ENCODE results near the gene INSIG1.

Gene INSIG1

DNA sequence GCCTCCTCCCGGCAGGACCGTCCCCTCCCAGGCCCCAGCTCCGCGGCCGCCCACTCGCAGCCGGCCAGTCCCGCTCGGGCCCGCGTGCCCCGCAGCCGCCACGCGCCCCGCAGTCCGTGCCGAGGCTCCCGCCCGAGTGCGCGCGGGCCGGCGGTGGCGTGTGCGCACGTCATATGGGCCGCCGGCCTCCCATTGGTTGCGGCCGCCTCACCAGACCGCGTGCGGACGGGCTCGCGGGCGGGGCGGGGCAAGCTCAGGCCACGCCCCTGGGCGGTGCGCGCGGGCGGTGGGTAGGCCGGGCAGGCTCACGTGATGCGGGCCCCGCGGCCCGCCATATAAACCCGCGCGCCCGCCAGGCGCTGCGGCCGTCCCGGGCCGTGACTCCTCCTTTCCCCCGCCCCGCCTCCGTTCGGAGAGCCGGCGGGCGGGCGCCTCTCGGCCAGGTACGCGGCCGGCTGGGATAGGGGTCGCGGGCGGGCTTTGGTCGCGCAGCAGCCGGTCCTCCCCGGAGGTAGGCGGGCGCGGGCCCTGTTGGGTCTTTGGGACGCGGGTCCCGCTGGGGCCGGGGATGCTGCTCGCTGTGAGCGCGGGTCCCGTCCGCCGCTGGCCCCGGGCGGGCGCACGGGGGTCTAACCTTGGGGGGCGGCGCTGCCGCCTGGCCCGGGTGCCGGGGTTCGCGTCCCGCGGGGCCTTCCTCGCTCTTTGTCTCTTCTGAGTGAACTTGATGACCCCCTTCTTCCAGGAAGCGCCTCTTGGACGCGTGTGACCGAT lies at the start of gene INSIG1:
Gene INSIG1 (plus strand): TSS at position 362 of the 771 bp plus-strand sequence. CDS start 408 bp downstream, at position 770.
- in situ Hi-C loops (cut with HindIII; ENCODE audit: low sequenced_read_pairs) = no loop called here

DNA sequence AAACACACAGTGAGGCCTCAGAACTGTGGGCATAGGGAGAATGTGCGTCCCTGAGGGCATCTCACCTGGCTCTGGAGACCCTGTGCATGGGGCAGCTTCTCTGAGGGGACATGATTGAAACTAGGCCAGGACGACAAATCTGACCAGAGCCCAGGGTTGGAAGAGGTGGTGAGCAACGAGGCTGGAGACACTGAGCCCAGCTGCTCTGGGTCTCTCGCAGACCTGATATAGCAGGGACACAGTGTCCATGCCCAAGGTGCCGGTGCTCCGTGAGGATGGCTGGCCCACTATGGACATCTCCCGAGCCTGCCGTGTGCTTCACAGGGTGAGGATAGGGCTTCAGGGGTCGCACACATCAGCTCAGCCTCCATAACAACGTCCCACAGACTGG lies 49.3 kb upstream of the INSIG1 start:
- in situ Hi-C loops (cut with HindIII; ENCODE audit: low sequenced_read_pairs) = loop anchor here (5.0 kb wide), 1 partner anchor 56 kb away; no protein-coding TSS in a partner anchor

DNA sequence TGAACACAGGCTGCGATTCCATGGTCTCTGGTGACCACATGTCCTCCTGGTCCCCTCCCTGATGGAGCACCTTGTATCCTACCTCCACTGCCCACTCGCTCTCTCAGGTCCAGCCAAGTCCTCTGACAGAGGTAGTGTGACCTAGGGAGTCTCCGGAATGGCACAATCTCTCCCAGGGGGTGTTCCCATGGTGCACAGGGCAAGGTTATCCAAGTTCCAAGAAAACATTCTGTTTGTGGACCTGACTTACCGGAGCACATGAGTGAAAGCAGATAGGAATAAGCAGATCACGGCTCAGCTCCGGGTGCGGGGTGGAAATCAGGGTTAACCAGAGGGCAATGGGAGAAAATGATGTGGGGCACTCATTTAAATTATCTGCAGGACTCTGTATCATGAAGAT lies 45.8 kb upstream of the INSIG1 start:
- in situ Hi-C loops (cut with HindIII; ENCODE audit: low sequenced_read_pairs) = no loop called here

DNA sequence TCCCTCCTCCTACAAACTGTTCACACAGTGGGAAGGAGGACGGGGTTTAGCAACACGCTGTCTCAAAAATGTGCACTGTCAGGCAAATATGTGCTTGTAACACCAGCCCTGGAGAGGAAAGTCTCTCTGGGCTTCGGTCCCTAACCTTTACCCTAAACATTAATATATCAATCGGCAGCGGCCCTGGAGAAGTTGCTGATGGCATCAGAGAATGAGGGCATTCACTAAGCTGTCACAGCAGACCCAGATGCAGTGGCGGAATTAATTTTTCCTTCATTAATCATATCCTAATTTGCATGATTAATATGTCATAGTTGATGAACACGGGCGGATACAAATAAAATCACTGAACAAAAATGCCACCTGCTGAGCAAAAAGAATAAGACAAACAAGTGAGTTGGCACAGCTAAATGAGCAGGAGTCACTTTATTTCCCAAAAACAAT lies 45.2 kb upstream of the INSIG1 start:
- in situ Hi-C loops (cut with HindIII; ENCODE audit: low sequenced_read_pairs) = no loop called here

DNA sequence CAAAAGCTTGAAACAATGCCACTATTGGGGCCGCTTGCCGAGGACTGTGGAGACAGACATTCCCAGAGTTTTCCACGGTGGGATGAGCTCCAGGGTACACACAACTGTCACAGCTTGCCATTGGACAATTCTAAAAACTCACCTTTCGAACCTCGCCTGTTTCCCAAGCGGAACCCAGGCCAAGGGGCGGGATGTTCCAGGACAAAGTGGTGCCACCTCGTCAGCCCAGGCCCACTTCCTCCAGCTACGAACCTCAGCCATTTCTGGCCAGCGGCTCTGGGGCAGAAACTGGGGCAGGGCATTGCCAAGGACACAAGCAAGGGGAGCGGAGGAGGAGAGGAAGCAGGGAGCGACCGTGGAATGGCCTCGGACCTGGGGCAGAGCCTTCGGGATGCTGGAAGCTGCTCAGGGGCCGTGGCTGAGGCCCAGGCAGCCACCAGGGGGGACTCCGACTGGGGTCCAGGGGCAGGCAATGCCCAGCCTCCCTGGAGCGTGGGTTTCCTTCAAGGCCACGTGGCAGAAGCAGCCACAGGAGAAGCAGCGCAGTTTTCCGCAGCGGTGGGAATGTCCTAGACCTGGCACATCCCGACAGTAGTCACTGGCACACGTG lies 44.7 kb upstream of the INSIG1 start:
- in situ Hi-C loops (cut with HindIII; ENCODE audit: low sequenced_read_pairs) = no loop called here

DNA sequence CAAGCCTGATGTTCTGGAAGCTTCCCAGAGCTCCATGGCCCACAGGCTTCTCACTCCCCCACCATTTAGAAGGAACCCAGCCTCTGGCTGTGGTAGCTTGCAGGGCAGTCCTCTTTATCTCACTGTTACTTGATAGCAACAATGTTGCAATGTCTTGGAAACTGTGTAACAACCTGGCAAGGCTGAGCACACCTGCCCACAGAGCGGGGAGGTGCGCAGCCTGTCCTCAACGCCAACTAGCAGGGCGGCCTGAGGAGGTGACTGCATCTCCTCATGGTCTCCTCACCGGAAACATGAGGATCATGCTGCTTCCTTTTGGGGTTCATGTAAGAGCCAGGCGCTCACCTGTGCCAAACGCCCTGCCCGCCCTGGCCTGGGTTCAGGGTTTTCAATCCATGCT lies 43.7 kb upstream of the INSIG1 start:
- in situ Hi-C loops (cut with HindIII; ENCODE audit: low sequenced_read_pairs) = no loop called here

DNA sequence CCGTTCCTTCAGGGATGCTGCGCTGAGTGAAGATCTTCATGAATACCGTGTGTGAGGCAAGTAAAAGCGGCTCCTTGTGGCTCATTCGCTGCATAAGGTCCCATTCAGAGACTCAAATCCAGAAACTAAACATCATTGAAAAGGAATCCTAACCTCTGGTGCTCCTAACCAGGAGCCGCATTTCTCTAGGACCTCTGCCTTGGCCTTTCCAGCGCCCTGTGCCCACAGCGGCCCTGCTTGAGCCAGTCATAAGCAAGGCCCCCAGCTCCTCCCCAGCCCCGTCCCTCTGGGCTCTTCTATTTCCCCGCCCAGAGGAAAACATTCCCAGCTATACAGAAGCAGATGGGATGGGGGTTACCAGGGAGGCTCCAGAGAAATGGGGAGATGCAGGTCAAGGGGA lies 42.6 kb upstream of the INSIG1 start:
- in situ Hi-C loops (cut with HindIII; ENCODE audit: low sequenced_read_pairs) = no loop called here

DNA sequence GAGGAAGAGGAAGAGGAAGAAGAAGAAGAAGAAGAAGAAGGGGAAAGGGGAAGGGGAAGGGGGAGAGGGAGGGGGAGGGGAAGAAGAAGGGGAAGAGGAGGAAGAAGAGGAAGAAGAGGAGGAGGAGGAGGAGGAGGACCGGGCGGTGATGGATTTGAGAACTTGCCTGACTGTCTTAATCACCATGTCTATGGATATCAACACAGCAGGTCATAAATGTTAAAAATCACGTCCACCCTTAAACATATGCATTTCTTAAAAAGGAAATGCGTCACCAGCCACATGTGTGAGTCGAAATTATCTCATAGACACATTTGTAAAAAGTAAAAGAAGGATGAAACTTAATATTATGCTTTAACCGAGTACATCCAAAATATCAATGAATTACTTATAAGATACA lies 42.1 kb upstream of the INSIG1 start:
- in situ Hi-C loops (cut with HindIII; ENCODE audit: low sequenced_read_pairs) = no loop called here

DNA sequence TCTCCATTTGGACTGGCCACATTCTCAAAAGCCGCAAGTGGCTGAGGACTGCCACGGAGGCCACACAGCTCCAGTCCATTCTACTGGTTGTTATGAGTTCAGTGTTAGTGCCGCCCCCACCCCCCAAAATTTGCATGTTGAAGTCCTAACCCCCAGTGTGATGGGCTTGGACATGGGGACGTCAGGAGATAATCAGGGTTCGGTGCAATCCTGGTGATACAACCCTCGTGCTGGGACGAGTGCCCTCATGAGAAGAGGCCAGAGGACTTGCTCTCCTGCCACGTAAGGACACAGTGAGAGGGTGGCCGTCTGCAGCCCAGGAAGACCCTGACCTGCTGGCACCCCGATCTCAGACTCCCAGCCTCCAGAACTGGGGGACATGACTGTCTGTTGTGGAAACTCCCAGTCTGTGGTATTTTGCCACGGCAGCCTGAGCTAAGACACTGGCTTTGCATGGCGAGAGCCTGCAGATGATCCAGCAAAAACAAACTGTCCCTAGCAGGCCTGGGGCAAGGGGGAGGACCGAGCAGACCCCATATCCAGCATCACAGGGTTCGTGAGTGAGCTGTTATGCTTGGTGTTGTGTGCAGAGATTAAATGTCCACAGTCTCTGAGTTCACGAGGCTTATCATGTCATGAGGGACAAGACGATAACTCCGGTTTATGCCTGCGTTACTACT lies 41.5 kb upstream of the INSIG1 start:
- in situ Hi-C loops (cut with HindIII; ENCODE audit: low sequenced_read_pairs) = no loop called here

DNA sequence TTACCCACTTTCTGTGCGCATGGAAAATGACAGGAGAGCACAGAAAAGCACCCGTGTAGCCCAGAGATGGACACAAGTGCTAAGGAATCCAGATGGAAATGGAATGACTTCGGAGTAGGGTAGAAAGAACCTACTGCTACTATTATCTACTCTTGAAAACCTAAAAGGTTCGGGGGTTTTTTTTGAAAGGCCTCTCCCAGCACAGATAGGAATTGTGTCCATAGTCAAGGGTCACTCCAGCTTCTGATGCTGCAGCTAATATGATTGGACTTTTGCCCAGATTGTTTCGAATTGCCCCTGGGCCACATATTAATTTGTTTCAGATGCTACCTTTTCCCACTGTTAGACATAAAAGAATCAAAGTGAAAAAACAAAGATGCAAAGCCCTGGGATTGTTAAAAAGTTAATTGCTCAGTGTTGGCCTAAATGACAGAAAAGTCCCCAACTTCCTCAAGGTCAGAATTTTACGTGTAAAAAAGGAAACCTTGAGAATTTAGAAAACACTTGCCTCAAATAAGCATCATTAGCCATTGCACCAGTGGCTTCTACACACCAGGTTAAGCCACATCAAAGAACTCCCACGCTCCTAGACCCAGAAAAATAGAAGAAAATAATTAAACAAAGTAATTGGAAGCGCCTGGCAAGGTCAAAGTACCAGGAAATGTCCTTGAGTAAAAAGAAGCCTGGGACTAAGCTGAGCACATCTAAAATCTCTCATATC lies 40.8 kb upstream of the INSIG1 start:
- in situ Hi-C loops (cut with HindIII; ENCODE audit: low sequenced_read_pairs) = no loop called here

DNA sequence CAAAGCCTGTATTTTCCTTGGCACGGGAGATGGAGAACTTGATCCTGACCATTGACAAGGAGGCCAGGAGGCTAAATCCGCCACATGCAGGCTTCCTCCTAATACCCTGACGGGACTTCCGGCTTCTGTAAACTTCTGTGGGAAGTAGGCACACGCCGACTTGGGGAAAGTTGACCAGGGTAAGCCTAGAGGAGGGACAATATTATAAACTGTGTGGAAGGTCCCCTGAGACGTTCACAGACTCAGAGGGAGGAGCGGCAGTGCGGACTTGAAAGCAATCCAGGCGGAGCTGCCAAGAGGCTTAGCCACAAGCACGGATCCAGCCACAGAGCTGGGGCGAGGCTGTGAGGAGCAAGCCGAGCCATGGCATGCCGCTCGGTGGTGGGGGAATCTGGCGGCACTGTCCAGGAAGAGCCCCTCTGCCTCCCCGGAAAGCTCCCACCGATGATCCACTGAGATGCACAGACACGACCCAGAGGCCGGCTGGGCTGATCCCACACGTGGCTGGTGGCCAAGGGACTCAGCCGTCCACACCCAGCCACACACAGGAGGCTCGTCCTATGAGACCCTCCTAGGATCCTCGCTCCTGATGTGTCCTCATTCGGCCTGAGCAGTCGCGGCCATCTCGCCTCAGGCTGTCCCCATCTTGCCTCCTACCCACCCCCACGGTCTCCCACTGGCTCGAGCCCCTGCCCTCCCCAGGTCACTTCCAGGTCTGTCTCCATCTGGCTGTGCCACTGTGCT lies 40.0 kb upstream of the INSIG1 start:
- in situ Hi-C loops (cut with HindIII; ENCODE audit: low sequenced_read_pairs) = no loop called here

DNA sequence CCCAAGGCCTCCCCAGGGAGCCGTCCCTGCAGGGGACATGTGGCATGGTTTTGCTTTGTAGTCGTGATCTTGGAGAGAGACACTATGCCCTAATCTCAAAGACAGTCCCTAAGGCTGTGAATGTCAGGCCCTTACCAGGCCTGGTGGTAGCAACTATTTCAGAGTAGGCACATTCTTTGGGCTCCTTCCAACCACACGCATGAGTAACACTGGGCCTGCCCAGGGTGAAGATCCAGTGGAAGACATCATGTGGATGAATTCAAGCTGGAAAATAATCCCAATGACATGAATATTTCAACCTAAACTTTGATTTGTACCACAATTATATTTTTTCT lies 39.5 kb upstream of the INSIG1 start:
- in situ Hi-C loops (cut with HindIII; ENCODE audit: low sequenced_read_pairs) = no loop called here

DNA sequence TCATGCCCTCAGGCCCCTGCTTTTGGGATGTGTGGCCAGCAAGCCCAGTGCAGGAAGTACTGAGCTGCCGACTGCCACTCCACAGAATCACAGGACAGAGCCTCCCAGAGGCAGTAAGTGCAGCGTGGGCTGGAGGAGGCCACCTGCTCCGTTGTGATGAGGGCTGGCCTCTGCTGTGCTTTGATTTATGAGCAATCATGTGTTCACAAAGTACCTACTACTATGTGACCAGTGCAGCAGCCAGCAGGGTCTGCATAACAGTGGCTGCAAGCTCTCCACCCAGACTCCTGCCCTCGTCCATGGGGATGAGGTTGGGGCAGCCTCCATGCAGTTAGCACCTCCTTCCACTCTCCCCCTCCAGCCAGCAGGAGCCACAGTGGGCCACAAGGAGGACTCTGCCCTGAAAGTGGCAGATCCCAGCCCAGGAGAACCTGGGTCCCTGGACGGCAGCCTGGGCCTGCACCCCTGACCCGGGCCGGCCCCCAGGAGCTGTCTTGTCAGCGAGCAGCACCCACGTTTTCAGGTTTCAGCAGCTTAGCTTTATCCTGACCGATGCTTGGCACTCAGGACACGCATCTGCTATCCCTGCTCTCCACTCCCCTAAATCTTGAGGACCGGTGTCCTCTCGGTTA lies 37.7 kb upstream of the INSIG1 start:
- in situ Hi-C loops (cut with HindIII; ENCODE audit: low sequenced_read_pairs) = no loop called here

DNA sequence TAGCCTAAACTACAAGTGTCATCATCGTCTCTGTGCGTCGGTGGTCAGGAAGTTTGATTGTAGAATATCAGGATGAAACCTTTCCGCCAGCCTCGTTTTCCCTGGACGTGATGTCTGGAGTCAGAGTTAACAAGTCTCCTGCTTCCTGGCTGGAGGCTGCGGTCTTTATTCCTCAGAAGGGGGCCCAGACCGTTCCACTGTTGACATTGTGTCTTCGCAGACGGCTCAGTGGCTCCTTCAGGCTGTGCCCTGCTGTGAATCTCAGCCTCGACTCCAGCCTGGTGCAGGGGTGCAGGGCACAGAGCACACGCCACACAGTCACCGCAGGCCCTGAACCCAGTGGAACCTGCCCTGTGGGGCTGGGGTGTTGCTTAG lies 37.2 kb upstream of the INSIG1 start:
- in situ Hi-C loops (cut with HindIII; ENCODE audit: low sequenced_read_pairs) = no loop called here

DNA sequence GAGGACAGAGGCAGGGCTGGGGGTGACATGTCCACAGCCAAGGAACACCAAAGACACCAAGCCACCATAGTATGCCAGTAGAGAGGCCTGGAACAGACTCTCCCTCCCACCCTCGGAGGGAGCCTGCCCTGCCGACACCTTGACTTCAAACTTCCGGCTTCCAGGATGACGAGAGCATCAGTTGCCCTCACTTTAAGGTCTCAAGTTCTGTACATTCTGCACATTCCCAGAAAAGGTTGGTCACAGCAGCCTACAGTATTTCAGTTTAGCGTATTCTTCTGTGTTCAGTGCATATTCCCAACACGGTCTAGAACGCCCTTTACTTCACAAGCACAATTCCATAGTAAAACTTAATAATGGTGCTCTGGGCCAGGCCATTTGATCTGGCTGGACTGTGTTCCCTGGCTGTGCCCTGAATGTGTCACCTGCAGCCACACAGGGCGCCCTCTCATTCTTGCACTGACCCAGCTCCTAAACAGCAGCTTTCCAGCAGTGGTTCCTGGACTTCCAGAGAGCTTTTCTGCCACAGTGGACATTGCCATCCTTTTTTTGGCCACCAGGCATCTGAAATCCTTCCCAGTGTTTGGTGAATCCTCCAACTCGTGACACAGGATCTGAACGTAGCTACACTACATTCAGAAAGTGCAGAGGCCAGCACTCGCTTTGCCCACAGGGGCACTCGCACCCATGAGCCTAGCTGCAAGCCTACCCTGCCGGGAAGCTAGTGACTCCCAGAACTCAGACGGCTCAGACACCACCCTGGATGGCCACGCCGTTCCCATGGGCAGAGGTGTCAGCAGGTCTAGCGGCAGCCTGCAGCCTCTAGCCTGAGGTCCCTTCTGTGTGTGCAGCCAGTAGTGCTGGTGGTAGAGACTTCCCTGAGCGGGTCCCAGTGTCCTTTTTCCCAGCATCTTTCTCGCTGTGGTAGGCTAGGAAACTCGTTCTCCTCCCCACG lies 36.4 kb upstream of the INSIG1 start:
- in situ Hi-C loops (cut with HindIII; ENCODE audit: low sequenced_read_pairs) = no loop called here

DNA sequence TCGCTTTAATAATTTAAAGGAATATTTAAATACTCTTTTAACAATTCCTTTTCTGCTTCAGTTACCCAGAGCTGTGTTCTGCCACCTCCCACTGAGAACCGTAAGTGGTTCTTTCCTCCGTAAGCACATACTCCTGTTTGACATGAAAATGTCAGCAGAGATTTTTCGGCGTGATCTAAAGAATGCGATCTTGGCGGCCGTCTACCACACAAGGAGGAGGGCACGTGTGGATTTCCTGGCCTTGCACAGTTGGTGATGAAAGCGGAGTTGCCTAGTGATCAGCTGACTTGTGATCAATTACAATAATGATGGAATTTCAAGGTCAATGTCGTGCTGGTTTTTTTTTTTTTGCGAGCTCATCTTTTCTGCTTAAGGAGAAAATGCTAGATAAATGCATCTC lies 35.6 kb upstream of the INSIG1 start:
- in situ Hi-C loops (cut with HindIII; ENCODE audit: low sequenced_read_pairs) = no loop called here

DNA sequence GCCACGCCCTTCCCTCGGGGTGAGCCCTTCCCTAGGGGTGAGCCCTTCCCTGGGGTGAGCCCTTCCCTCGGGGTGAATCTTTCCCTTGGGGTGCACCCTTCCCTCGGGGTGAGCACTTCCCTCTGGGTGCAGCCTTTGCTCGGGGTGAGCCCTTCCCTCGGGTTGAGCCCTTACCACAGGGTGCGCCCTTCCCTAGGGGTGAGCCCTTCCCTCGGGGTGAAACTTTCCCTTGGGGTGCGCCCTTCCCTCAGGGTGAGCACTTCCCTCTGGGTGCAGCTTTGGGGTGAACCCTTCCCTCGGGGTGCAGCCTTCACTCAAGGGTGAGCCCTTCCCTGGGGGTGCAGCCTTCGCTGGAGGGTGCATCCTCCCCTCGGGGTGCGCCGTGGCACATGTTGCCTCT lies 34.6 kb upstream of the INSIG1 start:
- in situ Hi-C loops (cut with HindIII; ENCODE audit: low sequenced_read_pairs) = no loop called here

DNA sequence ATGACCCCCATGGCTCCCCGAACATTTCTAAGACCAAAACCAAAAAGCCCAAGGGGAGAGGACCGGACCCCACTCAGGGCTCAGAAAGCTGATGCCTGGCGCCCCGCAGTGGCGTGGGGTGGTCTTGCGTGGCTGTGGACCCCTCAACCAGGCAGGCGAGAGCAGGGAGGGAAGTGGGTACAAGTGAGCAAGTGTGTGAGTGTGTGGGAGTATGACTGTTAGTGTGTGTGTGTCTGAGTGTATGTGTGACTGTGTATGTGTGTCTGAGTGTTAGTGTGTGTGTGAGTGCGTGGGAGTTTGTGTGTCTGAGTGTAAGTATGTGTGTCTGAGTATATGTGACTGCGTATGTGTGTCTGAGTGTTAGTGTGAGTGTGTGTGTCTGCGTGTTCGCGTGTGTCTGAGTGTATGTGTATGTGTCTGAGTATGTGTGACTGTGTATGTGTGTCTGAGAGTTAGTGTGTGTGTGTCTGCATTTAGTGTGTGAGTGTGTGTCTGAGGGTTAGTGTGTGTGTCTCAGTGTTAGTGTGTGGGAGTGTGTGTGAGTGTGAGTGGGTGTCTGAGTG lies 34.0 kb upstream of the INSIG1 start:
- in situ Hi-C loops (cut with HindIII; ENCODE audit: low sequenced_read_pairs) = no loop called here

DNA sequence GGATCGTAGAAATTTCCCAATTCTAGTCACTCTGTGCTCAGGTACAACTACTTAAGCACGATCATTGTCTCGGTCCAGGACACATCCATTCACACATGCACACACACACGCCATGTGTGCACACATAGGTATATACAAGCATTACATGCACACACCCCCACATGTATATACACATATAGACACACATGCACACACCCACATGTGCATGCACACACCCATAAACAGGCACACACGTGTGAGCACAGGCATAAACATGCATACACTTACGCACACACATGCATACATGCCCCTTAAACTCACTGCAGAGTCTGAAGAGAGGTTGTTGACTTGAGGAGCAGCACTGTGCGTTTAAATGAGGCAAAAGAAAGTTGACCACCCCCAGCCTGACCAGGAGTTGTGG lies 32.5 kb upstream of the INSIG1 start:
- in situ Hi-C loops (cut with HindIII; ENCODE audit: low sequenced_read_pairs) = no loop called here

Data from DLD1 (cell line).